NCI-H82 treated with DMSO at 0.1 percent for 48 hours (cell line): ENCODE results near the gene ENGASE.

ENCODE experiments used
- DNase-seq: peaks from one replicate; lab custom pipeline; 2025; ENCODE audit not compliant: unreplicated experiment; lab: John Stamatoyannopoulos, UW

The ENGASE gene

GRCh38 chr17:79038545-79039135, 36.0 kb upstream of the ENGASE start:
- no peak for DNase-seq

DNA sequence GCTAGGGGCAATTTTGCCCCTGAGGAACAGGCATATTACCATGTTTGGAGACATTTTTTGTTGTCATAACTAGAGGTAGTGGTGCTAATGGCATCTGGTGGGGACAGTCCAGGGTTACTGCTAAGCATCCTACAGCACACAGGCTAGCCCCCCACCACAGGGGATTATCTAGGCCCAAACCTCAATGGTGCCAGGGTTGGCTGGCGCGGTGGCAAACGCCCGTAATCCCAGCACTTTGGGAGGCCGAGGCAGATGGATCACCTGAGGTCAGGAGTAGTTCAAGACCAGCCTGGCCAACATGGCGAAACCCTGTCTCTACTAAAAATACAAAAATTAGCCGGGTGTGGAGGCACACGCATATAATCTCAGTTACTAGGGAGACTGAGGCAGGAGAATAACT, 35.5 kb upstream of the ENGASE start:
- no peak for DNase-seq

GRCh38 chr17:79039886-79040285, 34.7 kb upstream of the ENGASE start:
- no peak for DNase-seq

DNA sequence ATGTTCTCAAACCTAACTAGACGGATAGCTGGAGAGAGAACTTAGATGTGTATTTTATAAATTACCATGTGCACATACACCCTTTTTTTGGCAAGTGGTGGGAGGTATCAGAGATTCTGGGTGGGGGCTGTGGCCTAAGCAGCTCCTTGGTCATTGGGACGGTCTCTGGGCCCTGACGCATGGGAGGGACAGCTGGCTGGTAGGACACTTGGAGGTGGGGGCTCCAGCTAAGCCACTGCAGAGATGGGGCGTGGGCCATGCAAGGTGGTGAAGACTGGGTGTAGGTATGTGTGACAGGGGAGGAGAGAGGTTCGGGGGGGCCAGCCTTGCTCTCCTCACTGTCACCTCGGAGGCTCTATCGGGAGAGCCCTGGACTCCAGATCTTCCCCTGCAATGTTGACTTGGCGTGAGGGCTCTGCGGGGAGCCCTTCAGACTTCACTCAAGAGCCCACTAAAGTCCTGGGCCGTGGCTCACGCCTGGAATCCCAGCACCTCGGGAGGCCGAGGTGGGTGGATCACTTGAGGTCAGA, 33.5 kb upstream of the ENGASE start:
- DNase-seq, result no peak

DNA sequence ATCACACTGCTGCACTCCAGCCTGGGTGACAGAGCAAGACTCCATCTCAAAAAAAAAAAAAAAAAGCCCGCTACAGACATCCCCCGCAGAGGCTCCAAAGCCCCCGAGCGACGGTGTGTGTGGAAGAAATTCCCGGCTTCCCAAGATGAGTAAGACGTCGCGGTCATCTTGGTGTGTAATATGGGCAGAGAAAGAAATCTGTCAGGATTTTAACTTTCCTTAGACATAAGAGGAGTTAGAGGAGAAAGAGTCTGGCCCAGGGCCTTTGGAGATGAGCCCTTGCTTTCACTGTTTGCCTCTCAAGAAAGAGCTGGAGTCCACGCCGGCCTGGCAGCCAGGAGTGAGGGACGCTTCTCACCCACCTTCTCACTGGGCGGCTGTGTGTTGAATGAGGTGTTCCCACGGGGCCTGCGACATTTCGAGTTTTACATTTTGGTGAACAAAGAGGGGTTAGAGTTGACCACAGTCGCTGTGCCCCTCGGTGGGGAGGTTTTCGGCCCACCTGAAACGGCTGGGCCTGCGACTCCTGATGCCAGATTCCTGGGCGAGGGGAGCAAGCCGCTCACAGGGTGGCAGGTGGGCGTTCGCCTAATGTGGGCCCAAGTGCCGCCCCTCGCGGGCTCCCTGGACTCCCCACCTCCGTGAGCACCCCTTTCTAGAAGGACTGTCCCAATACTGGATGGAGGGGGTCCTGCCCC, 32.8 kb upstream of the ENGASE start:
- DNase-seq, result no peak

DNA sequence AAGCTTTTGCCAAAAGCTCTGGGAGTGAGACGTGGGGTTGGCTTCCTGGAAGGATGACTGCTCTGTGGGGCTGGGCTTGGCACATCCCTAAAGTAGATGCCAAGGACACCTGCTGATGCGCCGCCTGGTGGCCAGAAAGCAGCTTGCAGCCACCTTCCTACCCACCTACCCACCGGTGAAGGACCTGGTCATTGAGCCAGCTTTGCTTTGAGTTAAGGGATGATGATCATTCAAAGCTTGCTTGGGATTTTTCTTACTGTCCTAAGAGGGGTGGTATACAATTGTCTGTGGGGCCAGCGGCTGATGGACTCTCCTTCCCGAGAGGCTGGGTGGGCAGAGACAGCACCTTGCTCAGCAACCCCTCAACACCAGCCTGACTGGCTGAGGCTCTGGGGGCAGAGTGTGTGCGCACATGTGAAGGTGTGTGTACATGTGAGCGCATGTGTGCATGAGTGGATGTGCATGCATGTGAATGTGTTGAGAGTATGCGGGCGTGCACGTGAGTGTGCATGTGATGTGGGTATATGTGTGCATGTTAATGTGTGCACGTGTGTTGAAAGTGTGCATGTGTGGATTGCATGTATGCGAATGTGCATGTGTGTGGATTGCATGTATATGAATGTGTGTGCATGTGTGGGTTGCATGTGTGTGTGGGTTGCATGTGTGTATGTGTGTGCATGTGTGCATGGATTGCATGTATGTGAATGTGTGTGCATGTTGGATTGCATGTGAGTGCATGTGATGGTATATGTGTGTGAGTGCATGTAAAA, 32.0 kb upstream of the ENGASE start:
- no peak for DNase-seq

DNA sequence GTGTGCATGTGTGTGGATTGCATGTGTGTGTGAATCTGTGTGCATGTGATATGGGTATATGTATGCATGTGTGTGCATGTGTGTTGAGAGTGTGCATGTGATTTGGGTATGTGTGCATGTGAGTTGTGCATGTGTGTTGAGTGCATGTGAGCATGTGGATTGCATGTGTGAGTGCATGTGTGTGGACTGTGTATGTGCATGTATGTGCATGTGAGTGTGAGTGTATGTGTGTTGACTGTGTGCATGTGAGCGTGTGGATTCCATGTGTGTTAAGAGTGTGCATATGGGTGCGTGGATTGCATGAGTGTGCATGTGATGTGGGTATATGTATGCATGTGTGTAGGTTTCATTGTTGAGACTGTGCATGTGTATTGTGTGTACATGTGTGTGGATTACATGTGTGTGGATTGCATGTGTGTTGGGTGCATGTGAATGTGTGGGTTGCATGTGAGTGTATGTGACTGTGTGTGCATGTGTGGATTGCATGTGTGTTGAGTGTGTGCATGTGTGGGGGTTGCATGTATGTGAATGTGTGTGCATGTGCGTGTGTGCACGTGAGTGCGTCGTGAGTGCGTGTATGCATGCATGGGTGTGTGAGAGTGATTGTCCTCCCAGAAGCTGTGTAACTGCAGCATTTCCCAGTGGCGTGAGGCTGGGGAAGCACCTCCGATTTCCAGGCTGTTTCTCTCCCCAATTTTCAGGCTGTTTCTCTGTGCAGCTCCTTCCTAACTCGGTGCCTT, 31.3 kb upstream of the ENGASE start:
- DNase-seq, result no peak

- no peak for DNase-seq
These were observed 30.7 kb upstream of the ENGASE start for GRCh38 chr17:79043931-79044320.

DNA sequence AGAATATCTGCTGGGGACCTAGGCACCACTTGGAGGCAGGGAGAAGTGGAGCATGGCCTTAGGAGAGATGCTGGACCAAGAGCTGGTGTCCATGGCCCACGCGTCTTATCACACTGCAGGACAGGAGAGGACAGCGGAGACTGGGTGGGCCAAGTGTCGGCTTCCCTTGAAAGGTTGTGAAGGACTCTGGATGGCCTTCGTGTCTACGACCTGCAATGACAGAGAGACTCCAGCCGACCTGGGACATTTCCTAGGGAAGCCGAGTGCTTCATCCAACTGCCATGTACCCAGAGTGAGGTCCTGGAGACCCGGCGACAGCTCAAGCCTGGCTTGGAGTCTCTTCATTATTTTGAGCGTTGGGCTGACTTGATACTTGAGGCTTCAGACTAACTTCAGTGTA, 30.2 kb upstream of the ENGASE start:
- DNase-seq, result no peak

- DNase-seq, result no peak
These were observed 29.5 kb upstream of the ENGASE start for GRCh38 chr17:79045001-79045729.

DNA sequence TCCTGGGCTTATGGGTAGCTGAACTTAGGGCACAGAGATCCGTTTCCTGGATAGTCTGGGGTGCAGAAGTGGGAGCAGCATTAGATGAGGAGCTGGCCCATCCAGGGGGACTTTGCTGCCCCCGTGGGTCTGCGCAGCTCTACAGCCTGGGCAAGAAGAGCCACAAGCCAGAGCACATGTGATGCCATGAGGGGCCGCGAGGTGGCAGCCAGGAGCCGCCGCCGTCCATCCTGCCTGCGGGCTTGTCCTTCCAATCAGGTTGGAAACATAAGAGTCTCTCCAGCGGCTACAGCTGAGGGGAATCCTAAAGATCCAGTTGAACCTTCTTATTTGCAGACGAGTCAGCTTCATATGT, 28.8 kb upstream of the ENGASE start:
- peak; percentile 40 for DNase-seq

GRCh38 chr17:79046197-79046915, 28.3 kb upstream of the ENGASE start:
- no peak for DNase-seq

DNA sequence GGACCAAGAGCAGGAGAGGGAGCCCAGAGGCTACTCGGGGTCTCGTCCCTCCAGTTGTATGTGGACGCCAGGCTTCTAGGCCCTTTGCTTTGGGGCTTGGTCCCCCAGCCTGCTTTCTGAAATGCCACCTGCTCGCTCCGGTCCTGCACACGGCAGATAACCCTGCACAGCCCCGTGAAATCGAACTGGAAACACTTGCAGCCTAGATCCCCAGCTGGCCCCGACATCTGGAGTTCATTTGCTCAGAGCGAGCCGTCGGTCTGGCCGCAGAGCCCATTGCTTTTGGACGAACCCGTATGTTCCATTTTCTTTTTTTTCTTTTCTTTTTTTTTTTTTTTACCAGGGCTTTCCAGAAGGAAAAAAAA, 27.7 kb upstream of the ENGASE start:
- no peak for DNase-seq

DNA sequence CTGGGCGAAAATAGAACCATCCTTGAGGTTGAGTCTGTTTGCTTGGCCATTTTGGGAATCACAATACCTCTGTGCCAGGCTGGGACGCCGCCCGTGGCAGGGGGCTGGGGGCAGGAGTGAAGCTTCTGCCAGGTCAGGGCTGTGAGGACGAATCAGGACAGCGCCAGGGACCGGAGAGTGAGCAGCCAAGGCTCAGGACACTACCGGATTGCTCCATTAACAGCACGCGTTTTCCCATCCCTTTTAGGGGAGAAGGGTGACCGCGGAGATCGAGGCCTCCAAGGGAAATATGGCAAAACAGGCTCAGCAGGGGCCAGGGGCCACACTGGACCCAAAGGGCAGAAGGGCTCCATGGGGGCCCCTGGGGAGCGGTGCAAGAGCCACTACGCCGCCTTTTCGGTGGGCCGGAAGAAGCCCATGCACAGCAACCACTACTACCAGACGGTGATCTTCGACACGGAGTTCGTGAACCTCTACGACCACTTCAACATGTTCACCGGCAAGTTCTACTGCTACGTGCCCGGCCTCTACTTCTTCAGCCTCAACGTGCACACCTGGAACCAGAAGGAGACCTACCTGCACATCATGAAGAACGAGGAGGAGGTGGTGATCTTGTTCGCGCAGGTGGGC, 27.2 kb upstream of the ENGASE start:
- no peak for DNase-seq

DNA sequence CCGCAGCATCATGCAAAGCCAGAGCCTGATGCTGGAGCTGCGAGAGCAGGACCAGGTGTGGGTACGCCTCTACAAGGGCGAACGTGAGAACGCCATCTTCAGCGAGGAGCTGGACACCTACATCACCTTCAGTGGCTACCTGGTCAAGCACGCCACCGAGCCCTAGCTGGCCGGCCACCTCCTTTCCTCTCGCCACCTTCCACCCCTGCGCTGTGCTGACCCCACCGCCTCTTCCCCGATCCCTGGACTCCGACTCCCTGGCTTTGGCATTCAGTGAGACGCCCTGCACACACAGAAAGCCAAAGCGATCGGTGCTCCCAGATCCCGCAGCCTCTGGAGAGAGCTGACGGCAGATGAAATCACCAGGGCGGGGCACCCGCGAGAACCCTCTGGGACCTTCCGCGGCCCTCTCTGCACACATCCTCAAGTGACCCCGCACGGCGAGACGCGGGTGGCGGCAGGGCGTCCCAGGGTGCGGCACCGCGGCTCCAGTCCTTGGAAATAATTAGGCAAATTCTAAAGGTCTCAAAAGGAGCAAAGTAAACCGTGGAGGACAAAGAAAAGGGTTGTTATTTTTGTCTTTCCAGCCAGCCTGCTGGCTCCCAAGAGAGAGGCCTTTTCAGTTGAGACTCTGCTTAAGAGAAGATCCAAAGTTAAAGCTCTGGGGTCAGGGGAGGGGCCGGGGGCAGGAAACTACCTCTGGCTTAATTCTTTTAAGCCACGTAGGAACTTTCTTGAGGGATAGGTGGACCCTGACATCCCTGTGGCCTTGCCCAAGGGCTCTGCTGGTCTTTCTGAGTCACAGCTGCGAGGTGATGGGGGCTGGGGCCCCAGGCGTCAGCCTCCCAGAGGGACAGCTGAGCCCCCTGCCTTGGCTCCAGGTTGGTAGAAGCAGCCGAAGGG, 26.4 kb upstream of the ENGASE start:
- DNase-seq, result no peak

GRCh38 chr17:79048826-79049755, 25.5 kb upstream of the ENGASE start:
- no peak for DNase-seq

DNA sequence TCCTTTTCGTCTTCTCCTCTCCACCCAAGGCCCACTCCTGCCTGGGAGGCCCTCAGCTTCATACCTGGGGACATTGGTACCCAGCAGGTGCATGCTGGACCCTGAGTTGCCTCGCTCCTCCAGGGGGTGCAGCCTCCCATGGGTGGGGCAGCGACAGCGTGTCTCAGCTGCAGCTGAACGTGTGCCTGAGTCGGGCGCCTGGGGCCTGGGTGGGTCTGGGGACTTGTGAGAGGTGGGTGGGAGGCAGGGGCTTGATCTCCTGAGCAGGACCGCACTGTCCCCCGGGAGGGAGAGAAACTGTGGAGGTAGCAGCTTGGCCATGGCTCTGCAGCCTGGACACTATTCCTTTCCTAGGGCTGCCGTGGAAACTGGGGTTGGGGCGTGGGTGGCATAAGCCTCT, 24.8 kb upstream of the ENGASE start:
- DNase-seq, result no peak

DNA sequence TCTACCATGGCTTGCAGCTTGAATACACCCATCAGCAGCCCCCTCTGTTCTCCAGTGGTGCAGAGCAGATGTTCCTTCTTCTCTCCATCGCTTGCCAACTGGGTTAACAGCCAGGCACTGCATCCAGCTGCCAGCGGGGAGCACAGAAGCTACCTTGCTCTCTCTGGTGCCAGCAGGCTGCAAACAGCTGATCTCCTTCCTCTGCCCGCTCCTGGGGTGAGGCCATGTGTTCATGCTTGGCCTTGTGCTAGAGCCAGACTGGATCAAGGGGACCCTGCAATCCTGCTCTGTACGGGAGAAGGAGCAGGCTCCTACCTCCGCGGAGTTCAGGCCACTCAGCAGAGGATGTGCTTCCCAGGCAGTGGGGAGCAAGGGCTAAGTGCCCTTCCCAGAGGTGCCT, 24.1 kb upstream of the ENGASE start:
- no peak for DNase-seq
